Heart left ventricle (tissue), 16 donors: ENCODE results near the gene NOCT. TPM values are rescaled to one million over a fixed set of nuclear protein-coding genes. Genes with fewer than 3 reads are reported as not detected.
"Not testable (repeated sequence)": the region's sequence is repeated elsewhere in the genome, so short reads cannot be mapped to it uniquely, and the experiment has no call there.

Source experiments
- ATAC-seq, 4 donors: fragments of 200-7000 bp; cut with Tn5 transposase; one replicate each; pipeline ENCODE4 v1.9.1; 2020 to 2022; ENCODE audit warnings: moderate library complexity in 4 of 4, mild to moderate bottlenecking in 3 of 4, moderate number of reproducible peaks in 1 of 4
- DNase-seq, 5 donors: peaks; one replicate each; pipeline ENCODE4 v3.0.0-alpha.2; 2020
- H3K27ac ChIP-seq, 12 donors: fragments of 200-600 bp; sonication (generic) in 4 of 12; one replicate each; pipeline versions ENCODE4 v1.5.0 to v1.8.0; 2016 to 2022; ENCODE audit warnings: mild to moderate bottlenecking in 2 of 12
- H3K27me3 ChIP-seq, 9 donors: fragments of 200-600 bp; sonication (generic) in 2 of 9; one replicate each; pipeline versions ENCODE4 v1.5.1 to v1.8.0; 2016 to 2022; ENCODE audit warnings: mild to moderate bottlenecking in 3 of 9
- H3K36me3 ChIP-seq, 9 donors: fragments of 200-600 bp; sonication (generic) in 2 of 9; one replicate each; pipeline versions ENCODE4 v1.5.0 to v1.8.0; 2018 to 2022; ENCODE audit warnings: mild to moderate bottlenecking in 2 of 9
- H3K4me1 ChIP-seq, 12 donors: fragments of 200-600 bp; sonication (generic) in 4 of 12; one replicate each; pipeline versions ENCODE4 v1.5.0 to v1.8.0; 2016 to 2022; ENCODE audit warnings: mild to moderate bottlenecking in 3 of 12
- H3K4me3 ChIP-seq, 12 donors: fragments of 200-600 bp; sonication (generic) in 4 of 12; one replicate each; pipeline versions ENCODE4 v1.5.0 to v1.8.0; 2017 to 2022; ENCODE audit warnings: mild to moderate bottlenecking in 9 of 12, moderate library complexity in 4 of 12
- H3K9me3 ChIP-seq, 12 donors: fragments of 200-600 bp; sonication (generic) in 4 of 12; one replicate each; pipeline versions ENCODE4 v1.5.0 to v1.8.0; 2016 to 2022; ENCODE audit warnings: mild to moderate bottlenecking in 1 of 12
- POLR2A ChIP-seq, 2 donors: fragments of 450-650 bp; IDR thresholded peaks; one replicate each; pipeline ENCODE4 v1.6.1; 2017; ENCODE audit warnings: antibody characterized with exemption in 2 of 2, mild to moderate bottlenecking in 2 of 2, moderate library complexity in 2 of 2
- WGBS, 4 donors: extraction: QIAGEN DNeasy Blood & Tissue Kit in 2 of 4; methylation state at CpG; one replicate each; pipeline versions ENCODE4 v1.1.5 to v1.1.7; 2013 to 2018; 5-methylcytosine and 5-hydroxymethylcytosine counted together
- intact Hi-C, 10 donors: fragments of 100-400 bp; cut with DNase I; formaldehyde crosslinking; loops; one replicate each; pipeline versions ENCODE4 v1.11.1 to v1.14.2; 2022
- polyA plus RNA-seq, 2 donors: library from polyadenylated mRNA; stranded (reverse); fragments of 200-250 nt; gene quantifications; one replicate each; pipeline ENCODE4 v1.2.3, GENCODE V29; 2013
- total RNA-seq, 9 donors: library from RNA; depleted of rRNA in 2 of 9; stranded (reverse); fragments of >200 nt in 2 of 9; fragmentation: NEBNext Ultra II Directional in 3 of 9; extraction: Animal tissue kit (Norgen Biotek cat#: 25700) in 3 of 9; gene quantifications; one replicate each; pipeline versions ENCODE4 v1.1.0 to v1.2.4, GENCODE V29; 2016 to 2023
- TF ChIP-seq, protein P1 (sequence below), 12 donors: fragments of 200-600 bp; sonication (generic) in 4 of 12; IDR thresholded peaks; one replicate each; pipeline versions ENCODE4 v1.5.0 to v1.8.0; 2018 to 2022; ENCODE audit warnings: antibody characterized with exemption in 12 of 12, mild to moderate bottlenecking in 5 of 12
- donor health status: ischemic (EF 13 %, LVEDD 7.1; RV severe dilation, severe dysfunction).
- donor health status: healthy with polysubstance abuse.
- donor health status: DM: no; HTN: yes; CAD: no.
- donor health status: DM: no; HTN: no; CAD: no.
- donor health status: ischemic (EF 25% LVEDD 6.9; RV normal size, moderate dysfunction).
- donor health status: ischemic (EF 25% LVEDD 5.7; RV mildly dilated, moderate dysfunction).
- donor health status: healthy.
- donor health status: DM: yes; HTN: yes; CAD: no.
- donor health status: ischemic (EF 35%, LVEDD 5.7; RV mildly dilated, moderate dysfunction).
- donor health status: nonischemic (EF 11% LVEDD 7.7; RV severe dilation, severe dysfunction).
- donor health status: DM: yes; HTN: yes; CAD: no.
- donor health status: PGD.
- donor health status: ischemic (EF 29% LVEDD 5.4; RV normal size, mild dysfunction).
- donor health status: nonischemic (EF 23%, LVEDD 6.1; RV moderate dilation, normal function).

NOCT gene
- total and polyA plus RNA-seq, 11 donors, result 3.1 to 16.8 (median 8.5) TPM

DNA sequence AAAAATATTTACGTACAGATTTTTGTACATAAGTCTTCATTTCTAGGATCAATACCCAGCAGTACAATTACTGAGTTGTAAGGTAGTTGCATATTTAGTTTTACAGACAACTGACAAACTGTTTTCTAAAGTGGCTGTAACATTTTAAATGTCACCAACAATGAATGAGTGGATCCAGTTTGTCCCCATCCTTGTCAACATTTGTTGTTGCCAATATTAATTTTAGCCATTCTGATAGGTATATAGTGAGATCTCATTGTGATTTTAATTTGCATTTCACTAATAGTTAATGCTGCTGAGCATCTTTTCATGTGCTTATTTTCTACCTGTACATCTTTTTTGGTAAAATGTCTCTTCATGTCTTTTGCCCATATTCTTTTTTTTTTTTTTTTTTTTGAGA, 30.9 kb upstream of the NOCT start:
- DNase-seq (no peak), ATAC-seq (no peak)
- H3K27ac ChIP-seq, result no peak overlapping the region
- H3K4me1 ChIP-seq, result peaks cover 0 to 25% (median 11%) of the 10 kb centered on the region in 12 donors
- TF ChIP-seq POLR2A (IDR thresholded peaks at IDR 0.05), result no peak
- TF ChIP-seq, protein P1, sequence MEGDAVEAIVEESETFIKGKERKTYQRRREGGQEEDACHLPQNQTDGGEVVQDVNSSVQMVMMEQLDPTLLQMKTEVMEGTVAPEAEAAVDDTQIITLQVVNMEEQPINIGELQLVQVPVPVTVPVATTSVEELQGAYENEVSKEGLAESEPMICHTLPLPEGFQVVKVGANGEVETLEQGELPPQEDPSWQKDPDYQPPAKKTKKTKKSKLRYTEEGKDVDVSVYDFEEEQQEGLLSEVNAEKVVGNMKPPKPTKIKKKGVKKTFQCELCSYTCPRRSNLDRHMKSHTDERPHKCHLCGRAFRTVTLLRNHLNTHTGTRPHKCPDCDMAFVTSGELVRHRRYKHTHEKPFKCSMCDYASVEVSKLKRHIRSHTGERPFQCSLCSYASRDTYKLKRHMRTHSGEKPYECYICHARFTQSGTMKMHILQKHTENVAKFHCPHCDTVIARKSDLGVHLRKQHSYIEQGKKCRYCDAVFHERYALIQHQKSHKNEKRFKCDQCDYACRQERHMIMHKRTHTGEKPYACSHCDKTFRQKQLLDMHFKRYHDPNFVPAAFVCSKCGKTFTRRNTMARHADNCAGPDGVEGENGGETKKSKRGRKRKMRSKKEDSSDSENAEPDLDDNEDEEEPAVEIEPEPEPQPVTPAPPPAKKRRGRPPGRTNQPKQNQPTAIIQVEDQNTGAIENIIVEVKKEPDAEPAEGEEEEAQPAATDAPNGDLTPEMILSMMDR (IDR thresholded peaks at IDR 0.05), result no peak
- intact Hi-C loops, result no loop called here
- no peak overlapping the region for H3K4me3 ChIP-seq
- H3K27me3 ChIP-seq, result no peaks in the 10 kb centered on the region
- peaks cover 0 to 7% (median 0%) of the 10 kb centered on the region in 12 donors for H3K9me3 ChIP-seq
- WGBS, 4 donors, result 96 to 100% (median 98%) methylated on average over 1 of the region's 1 CpG
- no peaks in the 10 kb centered on the region for H3K36me3 ChIP-seq

DNA sequence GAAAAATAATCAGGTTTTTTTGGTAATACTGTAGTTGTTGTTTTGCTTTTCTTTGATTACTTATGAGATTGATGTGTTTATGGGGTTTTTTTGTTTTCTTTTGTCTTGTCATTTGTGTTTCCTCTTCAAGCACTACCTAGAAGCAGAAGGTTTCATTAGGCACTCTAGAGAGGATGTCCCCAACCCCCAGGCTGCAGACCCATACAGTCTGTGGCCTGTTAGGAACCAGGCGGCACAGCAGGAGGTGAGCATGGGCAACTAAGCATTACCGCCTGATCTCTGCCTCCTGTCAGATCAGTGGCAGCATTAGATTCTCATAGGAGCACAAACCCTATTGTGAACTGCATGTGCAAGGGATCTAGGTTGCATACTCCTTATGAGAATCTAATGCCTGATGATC, 22.9 kb upstream of the NOCT start:
- Histone ChIP-seq H3K9me3 (no peaks in the 10 kb centered on the region), H3K36me3 (no peaks in the 10 kb centered on the region), H3K4me1 (no peaks in the 10 kb centered on the region), H3K27me3 (no peaks in the 10 kb centered on the region), H3K4me3 (no peak overlapping the region), H3K27ac (no peak overlapping the region)
- intact Hi-C loops, result no loop called here
- TF ChIP-seq POLR2A (IDR thresholded peaks at IDR 0.05), result no peak
- TF ChIP-seq, protein P1 (IDR thresholded peaks at IDR 0.05), result no peak
- DNase-seq (no peak), ATAC-seq (no peak)
- 82 to 100% (median 96%) methylated on average over 2 of the region's 2 CpGs for WGBS, 4 donors

DNA sequence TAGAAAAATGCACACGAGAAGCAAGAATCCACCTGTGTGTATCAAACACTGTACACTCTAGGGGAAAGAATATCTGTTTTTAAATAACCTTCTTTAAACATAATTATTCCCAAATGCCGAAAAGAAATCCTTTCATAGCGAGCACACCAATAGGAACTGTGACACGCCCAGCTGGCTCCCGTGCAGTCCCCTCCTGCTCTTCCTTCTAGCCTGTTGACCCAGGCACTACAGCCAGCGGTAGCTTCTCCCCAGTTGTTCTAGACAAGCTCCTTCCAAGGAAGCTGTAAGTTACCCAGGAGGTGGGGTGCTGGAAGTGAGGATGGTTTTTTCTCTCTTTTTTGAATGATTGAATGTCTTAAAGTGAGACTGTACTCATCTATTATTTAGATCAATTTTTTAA, 19.5 kb upstream of the NOCT start:
- Histone ChIP-seq H3K27me3 (no peaks in the 10 kb centered on the region), H3K36me3 (no peaks in the 10 kb centered on the region), H3K4me3 (no peak overlapping the region), H3K4me1 (no peaks in the 10 kb centered on the region), H3K27ac (no peak overlapping the region), H3K9me3 (no peaks in the 10 kb centered on the region)
- TF ChIP-seq POLR2A (IDR thresholded peaks at IDR 0.05), result no peak
- TF ChIP-seq, protein P1 (IDR thresholded peaks at IDR 0.05), result no peak
- intact Hi-C loops, result no loop called here
- WGBS, 4 donors, result 68 to 76% (median 71%) methylated on average over 6 of the region's 6 CpGs
- ATAC-seq (no peak), DNase-seq (no peak)

DNA sequence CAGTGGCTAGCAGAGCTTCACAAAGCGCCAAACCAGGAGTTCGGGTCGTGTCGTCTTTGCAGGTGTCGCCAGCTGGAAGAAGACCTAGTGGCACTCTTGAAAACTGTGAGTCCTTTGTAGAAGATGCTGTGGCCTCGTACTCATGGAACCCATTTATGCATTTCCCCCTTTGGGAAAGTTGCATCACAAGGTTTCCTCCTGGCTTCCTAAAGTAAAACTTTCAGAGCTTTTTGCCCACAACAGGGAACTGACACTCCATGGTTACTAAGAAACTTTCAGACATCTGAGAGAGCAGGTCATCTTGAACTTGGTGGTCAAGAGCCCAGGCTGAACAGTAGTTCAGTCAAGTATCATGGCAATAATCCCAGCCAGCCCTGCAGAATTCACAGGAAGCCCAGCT, 15.9 kb upstream of the NOCT start:
- H3K27ac ChIP-seq, result no peak overlapping the region
- DNase-seq (no peak), ATAC-seq (no peak)
- intact Hi-C loops, result no loop called here
- H3K9me3 ChIP-seq, result no peaks in the 10 kb centered on the region
- H3K4me3 ChIP-seq, result no peak overlapping the region
- no peak for TF ChIP-seq POLR2A (IDR thresholded peaks at IDR 0.05)
- TF ChIP-seq, protein P1 (IDR thresholded peaks at IDR 0.05), result no peak
- WGBS, 4 donors, result 92 to 95% (median 93%) methylated on average over 5 to 6 of the region's 6 CpGs
- no peaks in the 10 kb centered on the region for H3K36me3 ChIP-seq
- no peaks in the 10 kb centered on the region for H3K27me3 ChIP-seq
- no peaks in the 10 kb centered on the region for H3K4me1 ChIP-seq

DNA sequence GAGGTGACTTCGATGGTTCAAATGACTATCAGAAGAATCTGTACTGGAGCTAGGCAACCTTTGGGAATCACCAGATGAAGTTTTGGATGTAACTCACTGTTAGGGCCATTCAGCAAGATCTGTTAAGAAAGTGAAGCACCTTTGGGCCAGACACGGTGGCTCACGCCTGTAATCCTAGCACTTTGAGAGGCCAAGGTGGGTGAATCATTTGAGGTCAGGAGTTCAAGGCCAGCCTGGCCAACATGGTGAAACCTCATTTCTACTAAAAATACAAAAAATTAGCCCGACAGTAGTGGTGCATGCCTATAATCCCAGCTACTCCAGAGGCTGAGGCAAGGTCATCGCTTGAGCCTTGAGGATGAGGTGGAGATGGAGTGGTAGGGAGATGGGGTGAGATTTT, 15.4 kb upstream of the NOCT start:
- 95 to 100% (median 97%) methylated on average over 5 of the region's 5 CpGs for WGBS, 4 donors

DNA sequence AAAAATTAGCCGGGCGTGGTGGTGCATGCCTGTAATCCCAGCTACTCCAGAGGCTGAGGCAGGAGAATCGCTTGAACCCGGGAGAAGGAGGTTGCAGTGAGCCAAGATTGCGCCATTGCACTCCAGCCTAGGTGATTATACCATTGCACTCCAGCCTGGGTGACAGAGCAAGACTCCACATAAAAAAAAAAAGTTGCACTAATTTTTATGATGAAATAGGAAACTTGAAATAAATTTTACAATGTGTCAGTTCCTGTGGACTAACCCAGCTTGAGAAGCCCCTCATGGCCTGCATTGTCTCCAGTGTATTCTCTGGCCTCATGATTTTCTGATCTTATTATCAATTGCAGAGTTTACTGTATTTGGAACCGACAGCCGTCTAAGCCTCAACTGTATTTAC, 14.2 kb upstream of the NOCT start:
- H3K4me1 ChIP-seq, DNase-seq, H3K36me3 ChIP-seq, H3K9me3 ChIP-seq, H3K27ac ChIP-seq, H3K27me3 ChIP-seq, ATAC-seq, H3K4me3 ChIP-seq, intact Hi-C loops: not testable (repeated sequence)
- WGBS, 4 donors, result 90 to 95% (median 92%) methylated on average over 7 of the region's 7 CpGs

More for the DNA sequence above, 15.4 kb upstream of the NOCT start:
- H3K27me3 ChIP-seq, H3K36me3 ChIP-seq, DNase-seq, H3K27ac ChIP-seq, H3K9me3 ChIP-seq, intact Hi-C loops, H3K4me3 ChIP-seq, ATAC-seq, H3K4me1 ChIP-seq: not testable (repeated sequence)

DNA sequence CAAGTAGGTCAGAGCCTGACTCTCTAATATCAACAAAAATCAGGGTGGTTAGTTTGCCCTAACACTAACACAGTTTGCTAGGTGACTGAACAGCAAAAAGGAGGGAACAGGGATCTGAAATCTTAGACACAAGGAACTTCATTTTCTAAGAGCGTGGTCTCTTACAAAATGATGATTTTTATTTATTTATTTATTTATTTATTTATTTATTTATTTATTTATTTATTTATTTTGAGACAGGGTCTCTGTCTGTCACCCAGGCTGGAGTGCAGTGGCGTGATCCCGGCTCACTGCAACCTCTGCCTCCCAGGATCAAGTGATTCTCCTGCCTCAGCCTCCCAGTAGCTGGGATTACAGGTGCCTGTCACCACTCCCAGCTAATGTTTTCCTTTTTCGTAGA, 11.9 kb upstream of the NOCT start:
- H3K9me3 ChIP-seq, intact Hi-C loops, H3K27ac ChIP-seq, H3K4me1 ChIP-seq, H3K27me3 ChIP-seq, DNase-seq, H3K36me3 ChIP-seq, H3K4me3 ChIP-seq, ATAC-seq: not testable (repeated sequence)
- WGBS, 4 donors, result 86 to 98% (median 89%) methylated on average over 4 of the region's 4 CpGs
